Stimulated activated CD8-positive, alpha-beta memory T cell treated with anti-CD3 and anti-CD28 coated beads, Interleukin-7, amount 100 ng/mL, for 24 hours (primary cell): Measurements from ENCODE around the gene TPD52L1.

ENCODE experiments used
- DNase-seq: peaks from one replicate; pipeline ENCODE4 v3.0.0-alpha.2; 2020; ENCODE audit warnings: low read depth

Gene TPD52L1

GRCh38 chr6:125211352-125211751, 57.8 kb downstream of the TPD52L1 start:
- no peak for DNase-seq

- DNase-seq: no peak
Measured at GRCh38 chr6:125212377-125212776, 58.8 kb downstream of the TPD52L1 start.

DNA sequence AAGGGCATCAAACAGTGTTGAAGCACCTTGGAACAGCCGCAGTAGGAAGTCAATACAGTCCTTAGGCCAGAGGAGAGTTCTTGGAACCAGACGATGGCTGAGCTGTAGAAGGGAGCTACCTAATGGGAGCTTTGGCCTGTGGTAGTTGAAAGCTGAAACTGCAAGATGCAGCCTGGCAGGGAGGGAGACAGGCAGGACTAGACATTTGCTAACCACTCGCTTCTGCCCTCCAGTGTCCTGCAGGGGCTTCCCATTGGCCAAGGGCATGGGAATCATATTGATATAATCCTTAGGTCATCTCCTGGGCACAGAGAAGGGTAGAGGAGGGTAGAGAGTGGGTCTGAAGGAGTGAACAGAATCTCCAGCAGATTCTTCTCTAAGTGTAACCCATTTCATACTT, 60.4 kb downstream of the TPD52L1 start:
- DNase-seq: no peak

DNA sequence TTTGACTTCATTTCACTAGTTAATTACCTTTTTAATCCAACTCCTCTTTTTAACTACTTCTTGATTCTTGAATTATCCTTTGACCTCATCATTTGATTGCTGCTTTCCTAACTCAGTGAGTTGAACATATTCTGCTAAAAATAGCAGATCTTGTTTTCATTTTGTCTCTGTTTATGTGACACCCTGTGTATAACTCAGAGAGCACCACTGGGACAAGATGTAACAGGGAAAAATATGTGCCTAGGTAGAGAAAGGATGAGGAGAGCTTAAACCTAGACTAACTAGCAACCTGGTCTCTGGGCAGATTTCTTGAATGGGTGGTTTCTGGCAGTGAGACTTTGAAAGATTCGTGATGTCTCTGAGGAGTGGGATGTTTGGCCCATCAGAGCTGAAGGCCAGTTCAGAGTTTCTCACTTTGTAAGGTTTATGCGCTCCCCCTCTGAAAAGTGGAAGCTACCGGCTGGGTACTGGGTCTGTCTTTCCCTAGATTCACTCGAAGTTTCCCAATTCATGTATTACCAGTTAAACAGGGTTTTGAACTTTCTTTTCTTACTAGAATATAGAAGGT, 61.8 kb downstream of the TPD52L1 start:
- DNase-seq: no peak

DNA sequence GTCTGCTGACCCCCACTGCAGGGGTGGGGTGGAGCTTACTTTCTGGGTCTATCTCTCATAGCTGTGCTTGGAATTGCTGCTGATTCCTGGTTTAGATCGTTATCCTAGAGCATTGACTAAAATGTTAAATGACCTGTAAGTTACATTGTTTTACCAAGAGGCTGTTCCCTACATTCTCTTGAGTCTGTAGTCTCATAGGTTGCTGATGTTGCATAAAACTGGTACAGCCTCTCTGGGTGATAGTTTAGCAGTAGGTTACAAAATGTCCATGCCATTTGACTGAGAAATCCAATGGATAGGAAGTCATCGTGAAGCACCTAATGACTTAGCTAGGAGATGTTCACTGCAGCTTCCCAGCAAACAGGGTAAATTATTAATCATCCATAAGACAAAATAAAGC, 62.4 kb downstream of the TPD52L1 start:
- no peak for DNase-seq

DNA sequence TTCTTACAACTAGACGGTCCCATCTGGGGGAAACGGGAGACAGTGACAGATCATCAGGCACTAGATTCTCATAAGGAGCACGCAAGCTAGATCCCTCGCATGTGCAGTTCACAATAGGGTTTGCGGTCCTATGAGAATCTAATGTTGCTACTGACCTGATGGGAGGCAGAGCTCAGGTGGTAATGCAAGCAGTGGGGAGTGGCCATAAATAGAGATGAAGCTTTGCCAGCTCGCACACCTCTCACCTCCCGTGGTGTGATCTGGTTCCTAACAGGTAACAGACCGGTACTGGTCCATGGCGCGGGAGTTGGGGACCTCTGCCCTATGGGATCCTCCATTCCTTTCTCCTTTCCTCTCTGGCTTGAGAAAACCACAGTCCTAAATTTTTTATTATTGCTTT, 63.8 kb downstream of the TPD52L1 start:
- DNase-seq: no peak

DNA sequence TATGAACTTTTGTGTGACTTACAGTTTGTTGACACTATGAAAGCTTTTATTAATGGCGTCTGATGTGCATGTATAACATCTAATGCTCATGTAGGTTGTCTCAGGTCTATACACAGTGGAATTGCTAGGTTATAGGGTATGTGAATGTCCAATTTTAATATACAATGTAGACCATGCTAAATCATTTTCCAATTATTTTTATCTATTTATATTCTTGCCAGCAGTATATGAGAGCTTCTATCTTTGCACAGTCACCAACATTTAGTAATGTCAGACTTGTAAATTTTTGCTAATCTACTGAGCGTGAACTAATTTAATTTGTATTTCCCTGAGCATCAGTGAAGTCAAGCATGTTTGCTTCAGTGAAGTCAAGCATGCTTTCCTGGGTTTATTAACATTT, 64.4 kb downstream of the TPD52L1 start:
- DNase-seq: no peak

GRCh38 chr6:125219361-125219895, 65.9 kb downstream of the TPD52L1 start:
- DNase-seq: no peak

GRCh38 chr6:125220712-125221111, 67.1 kb downstream of the TPD52L1 start:
- no peak for DNase-seq

DNA sequence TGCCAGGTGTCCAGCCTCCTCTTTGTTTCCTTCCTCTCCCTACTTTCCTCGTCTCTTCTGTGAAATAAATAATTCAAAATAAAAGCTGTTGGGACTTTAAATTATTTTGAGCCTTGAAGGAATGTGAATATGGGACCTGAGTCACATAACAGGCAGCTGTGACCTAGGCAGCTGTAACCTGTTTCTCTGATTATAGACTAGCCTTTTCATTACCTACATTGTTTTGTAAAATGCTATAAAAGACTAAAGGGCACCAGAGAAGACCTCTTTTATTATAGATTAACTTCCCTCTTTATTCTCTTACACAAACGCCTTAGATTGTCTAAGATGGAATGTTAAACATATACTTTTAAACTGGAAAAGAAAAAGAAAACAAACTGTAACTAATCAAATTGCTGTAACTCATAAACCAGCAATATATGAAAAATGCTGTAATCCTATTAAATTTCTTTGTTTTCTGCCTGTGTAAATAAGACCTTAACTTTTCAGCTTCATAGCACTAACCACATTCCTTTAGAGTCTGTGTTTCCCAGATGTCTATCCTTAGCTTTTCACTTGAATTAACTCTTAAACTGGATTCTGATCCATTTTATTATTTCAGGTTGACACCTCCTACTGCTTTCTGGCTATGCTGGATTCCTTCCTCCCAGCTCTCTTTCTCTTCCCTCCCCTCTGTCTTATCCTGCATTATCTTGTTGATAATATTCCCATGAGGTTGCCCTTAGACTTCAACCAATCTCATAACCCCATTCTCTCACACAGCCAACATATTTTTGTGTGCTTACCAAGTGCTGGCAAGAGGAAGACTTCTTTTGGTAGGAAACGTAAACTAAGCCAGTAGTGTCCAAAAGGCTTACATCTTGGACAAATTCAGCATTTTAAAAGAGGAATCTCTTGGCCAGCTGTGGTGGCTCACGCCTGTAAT, 69.2 kb downstream of the TPD52L1 start:
- no peak for DNase-seq

DNA sequence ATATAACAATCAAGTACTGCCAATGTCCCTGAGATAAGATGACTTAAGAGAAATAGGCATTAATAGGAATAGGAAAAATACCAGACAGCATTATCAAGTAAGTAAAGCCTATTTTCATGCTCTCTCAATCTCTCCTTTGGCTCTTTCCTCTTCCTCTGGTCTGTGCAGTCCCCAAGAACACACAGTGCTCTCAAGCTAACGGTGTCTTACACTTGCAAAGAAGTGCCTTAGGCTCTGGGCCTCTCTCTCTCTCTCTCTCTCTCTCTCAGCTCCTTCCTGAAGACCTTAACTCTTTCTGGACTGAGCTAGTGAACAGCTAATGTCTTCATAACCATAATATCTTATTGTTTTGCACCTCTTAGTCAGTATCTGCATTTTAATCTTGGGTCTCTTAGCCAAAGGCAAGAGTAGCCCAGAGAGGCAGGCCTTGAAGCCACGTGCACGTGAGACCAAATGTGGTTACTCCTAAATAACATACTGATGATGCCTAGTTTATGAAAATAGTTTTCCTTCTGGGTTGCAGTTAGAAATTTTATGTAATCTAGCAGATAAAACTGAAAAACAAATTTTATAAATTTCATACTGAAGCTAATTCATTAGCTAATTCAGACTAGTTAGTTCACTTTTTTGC, 70.8 kb downstream of the TPD52L1 start:
- no peak for DNase-seq

DNA sequence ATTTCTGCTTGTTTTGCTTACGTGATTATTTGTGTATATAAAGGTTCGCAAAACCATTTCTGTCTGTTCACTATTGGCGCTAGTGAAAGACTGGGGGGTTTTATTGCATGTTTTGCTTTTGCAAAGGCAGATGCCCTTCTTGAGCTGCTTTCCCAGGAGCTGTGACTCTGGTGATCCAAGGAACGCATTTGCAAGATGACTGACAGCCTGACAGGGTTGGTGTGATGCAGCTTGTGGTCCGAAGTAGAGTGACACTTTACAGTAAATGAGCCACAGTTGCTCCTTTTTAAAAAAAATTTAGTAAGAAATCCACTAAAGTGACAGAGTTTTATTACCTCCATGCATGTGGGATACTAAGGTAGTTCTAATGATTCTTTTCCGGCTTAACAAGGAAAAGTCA, 73.7 kb downstream of the TPD52L1 start:
- DNase-seq: no peak

DNA sequence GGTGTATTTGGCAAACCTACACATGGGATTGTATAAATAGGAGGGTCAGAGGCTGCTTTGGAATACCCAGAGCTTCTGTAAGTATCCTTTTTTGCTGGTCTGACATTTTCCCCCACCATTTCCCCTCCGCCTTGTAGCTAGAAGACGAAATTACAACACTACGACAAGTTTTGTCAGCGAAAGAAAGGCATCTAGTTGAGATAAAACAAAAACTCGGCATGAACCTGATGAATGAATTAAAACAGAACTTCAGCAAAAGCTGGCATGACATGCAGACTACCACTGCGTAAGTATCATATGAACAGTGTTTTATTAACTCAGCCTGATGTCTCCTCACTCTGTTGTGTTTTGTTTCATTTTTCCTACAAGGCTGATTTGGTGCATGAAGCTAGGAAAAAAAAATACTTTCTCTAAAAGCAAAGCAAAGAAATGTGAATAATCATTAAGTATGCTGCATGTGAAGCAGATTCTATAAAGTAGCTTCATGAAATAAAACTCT, 75.5 kb downstream of the TPD52L1 start:
- no peak for DNase-seq

GRCh38 chr6:125230674-125231073, 77.1 kb downstream of the TPD52L1 start:
- DNase-seq: no peak

DNA sequence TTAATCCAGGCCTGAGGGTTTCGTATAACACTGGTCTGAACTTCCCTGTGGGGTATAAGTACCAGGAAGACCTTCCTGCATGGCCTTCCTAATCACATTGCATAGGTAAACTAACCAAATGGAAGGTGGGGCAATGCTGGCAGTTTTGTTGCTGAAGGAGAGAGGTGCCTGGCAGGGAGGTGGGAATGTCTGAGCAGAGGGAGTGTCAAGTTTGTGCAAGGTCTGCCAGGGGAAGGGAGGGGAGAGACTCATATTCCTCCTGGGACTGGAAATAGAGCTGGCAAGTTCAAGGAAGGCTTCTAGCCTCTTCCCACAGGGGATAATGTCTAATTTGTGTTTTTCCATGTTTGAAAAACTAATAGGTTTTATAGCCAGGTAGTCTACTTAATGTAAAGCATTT, 77.6 kb downstream of the TPD52L1 start:
- no peak for DNase-seq

GRCh38 chr6:125231574-125232343, 78.2 kb downstream of the TPD52L1 start:
- no peak for DNase-seq

GRCh38 chr6:125232466-125232865, 78.9 kb downstream of the TPD52L1 start:
- DNase-seq: no peak

DNA sequence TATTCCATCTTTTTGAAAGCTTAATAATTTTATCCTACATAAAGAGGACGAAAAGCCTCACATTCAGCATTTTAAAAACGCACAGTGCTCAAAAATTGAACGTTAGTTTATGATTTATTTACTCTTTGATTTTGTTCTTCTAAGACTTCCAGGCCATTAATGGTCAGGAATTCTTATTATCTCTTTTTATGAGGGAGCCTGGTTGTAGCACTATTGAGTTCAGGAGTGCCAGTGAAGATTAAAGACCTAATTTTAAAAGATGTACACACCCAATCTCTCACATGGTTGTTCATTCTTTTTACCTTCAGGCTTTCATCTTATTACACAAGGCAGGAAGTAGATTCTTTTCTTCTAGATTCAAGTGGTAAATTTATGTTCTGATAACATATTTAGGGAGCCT, 79.6 kb downstream of the TPD52L1 start:
- DNase-seq: no peak

DNA sequence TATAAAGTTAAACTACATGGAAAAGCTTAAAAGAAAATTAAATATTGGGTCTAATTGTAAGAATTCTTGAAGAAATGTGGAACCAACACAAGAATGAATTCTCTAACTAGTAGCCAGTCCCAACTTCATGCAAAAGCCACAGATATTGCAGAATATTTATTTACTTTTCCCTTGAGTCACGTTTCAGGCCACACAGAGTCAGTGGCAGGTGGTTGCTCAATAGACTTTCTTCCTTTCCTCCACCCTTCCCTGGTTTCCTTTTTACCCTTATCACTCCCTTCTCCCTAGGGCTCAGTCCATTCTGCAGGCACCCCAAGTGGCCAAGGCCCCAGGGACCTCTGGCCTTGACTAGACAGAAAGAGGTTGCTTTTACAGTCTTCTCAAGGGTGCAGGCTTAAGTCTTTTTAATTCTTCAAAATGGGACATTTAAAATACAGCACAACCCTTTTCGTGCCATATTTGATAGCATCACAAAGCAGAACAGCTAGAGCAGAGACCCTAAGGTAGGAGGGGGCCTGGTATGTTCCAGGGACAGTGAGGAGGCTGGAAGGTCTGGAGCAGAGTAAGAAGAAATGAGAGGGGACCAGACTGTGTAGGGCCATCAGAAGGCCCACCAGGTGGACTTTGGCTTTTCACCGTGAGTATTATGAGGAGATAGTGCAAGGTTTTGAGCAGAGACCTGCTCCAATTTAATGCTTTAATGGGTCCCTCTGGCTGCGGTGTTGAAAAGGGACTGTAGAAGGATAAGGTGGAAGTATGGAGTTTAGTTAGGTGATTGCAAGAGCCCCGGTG, 83.2 kb downstream of the TPD52L1 start:
- no peak for DNase-seq

- DNase-seq: no peak
Measured at GRCh38 chr6:125237764-125238163, 84.2 kb downstream of the TPD52L1 start.

DNA sequence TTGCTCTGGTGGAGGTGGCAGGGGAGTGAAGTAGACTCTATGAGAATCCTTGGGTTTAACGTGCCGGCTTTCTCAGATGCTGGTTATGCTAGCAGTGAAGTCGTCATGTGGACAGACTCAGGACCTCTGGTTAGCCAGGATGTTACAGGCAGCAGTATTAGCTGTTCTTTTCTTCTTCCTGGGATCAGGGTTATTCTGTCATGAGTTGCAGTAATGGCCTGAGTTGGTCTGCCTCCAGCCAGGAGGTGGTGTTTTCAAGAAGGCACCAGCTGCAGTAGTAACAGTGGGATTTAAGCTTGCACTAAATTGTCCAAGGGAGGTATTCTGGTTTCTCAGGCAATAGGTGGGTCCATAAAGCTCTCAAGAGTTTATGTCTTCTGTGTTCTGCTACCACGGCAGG, 91.5 kb downstream of the TPD52L1 start:
- no peak for DNase-seq
